Adrenal gland (tissue), 12 donors: ENCODE results near the gene KCND1. TPM values are rescaled to one million over a fixed set of nuclear protein-coding genes. Genes with fewer than 3 reads are reported as not detected.

Experiments used
- DNase-seq, 7 donors: peaks; one replicate each; pipeline ENCODE4 v3.0.0-alpha.2; 2019 to 2020
- H3K27ac ChIP-seq, 5 donors: fragments of 200-600 bp; sonication (generic) in 4 of 5; 1 replicate in 3 of 5; 2 replicates in 2 of 5; pipeline versions ENCODE4 v1.5.1 to v1.8.0; 2016 to 2020; ENCODE audit warnings: mild to moderate bottlenecking in 1 of 5
- H3K27me3 ChIP-seq: fragments of 200-600 bp; 2 replicates; pipeline ENCODE4 v1.8.0; 2021
- H3K36me3 ChIP-seq, 2 donors: fragments of 200-600 bp; replicated peaks in 1 of 2; 1 replicate in 1 of 2; 2 replicates in 1 of 2; pipeline versions ENCODE4 v1.5.1 to v1.8.0; 2018 to 2022
- H3K4me1 ChIP-seq, 2 donors: fragments of 200-600 bp; replicated peaks in 1 of 2; 1 replicate in 1 of 2; 2 replicates in 1 of 2; pipeline versions ENCODE4 v1.5.1 to v1.8.0; 2018 to 2021
- H3K4me3 ChIP-seq, 4 donors: fragments of 200-600 bp; sonication (generic) in 3 of 4; one replicate each; pipeline ENCODE4 v1.5.1; 2016 to 2018
- H3K9me3 ChIP-seq, 3 donors: fragments of 200-600 bp; sonication (generic) in 1 of 3; replicated peaks in 1 of 3; 1 replicate in 2 of 3; 2 replicates in 1 of 3; pipeline versions ENCODE4 v1.5.1 to v1.8.0; 2016 to 2021
- CTCF ChIP-seq, 6 experiments: fragments of 450-650 bp in 4 of 6; fragments of 200-600 bp in 2 of 6; sonication (generic) in 1 of 6; IDR thresholded peaks; 1 replicate in 5 of 6; 2 replicates in 1 of 6; pipeline versions ENCODE4 v1.5.1 to v1.8.0; 2016 to 2021; ENCODE audit warnings: antibody characterized with exemption in 6 of 6, mild to moderate bottlenecking in 2 of 6, moderate library complexity in 1 of 6
- POLR2A ChIP-seq, 2 donors: fragments of 450-650 bp; IDR thresholded peaks; one replicate each; pipeline ENCODE4 v1.6.1; 2017; ENCODE audit warnings: antibody characterized with exemption in 2 of 2, mild to moderate bottlenecking in 2 of 2, moderate library complexity in 1 of 2
- WGBS, 4 donors: extraction: QIAGEN DNeasy Blood & Tissue Kit in 2 of 4; methylation state at CpG; one replicate each; pipeline versions ENCODE4 v1.1.5 to v1.1.7; 2013 to 2017; 5-methylcytosine and 5-hydroxymethylcytosine counted together
- intact Hi-C, 2 donors: fragments of 100-400 bp; cut with DNase I; formaldehyde crosslinking; loops; one replicate each; pipeline versions ENCODE4 v1.14.1 to v1.15.0; 2022 to 2023
- polyA plus RNA-seq, 3 donors: library from polyadenylated mRNA; stranded (reverse); fragments of 200-250 nt in 2 of 3; fragments of 350-450 nt in 1 of 3; fragmentation: Illumina TruSeq in 1 of 3; extraction: RNeasy Lipid Tissue Mini Kit (QIAGEN cat#74804) in 1 of 3; gene quantifications; one replicate each; pipeline ENCODE4 v1.2.3, GENCODE V29; 2013 to 2014
- total RNA-seq, 9 donors: library from RNA; depleted of rRNA in 4 of 9; stranded (reverse); fragments of >200 nt in 4 of 9; fragments of 120-200 nt in 1 of 9; fragmentation: NEBNext Ultra II Directional in 1 of 9; extraction: Animal tissue kit (Norgen Biotek cat#: 25700) in 1 of 9; gene quantifications; one replicate each; pipeline versions ENCODE4 v1.1.0 to v1.2.4, GENCODE V29; 2013 to 2023
- donor health status: healthy with polysubstance abuse.
- donor health status: Bipolar disorder and iron deficiency.
- donor health status: DM: yes; HTN: yes; CAD: no.
- donor health status: DM: no; HTN: no; CAD: no.
- donor health status: DM: no; HTN: no; CAD: no.
- donor health status: DM: yes; HTN: yes; CAD: no.

The KCND1 gene
- total and polyA plus RNA-seq, 12 donors, result 0.22 to 2.4 (median 0.95) TPM

GRCh38 chrX:48975541-48975940, 3.9 kb upstream of the KCND1 start:
- TF ChIP-seq POLR2A (IDR thresholded peaks at IDR 0.05) (no peak), CTCF (IDR thresholded peaks at IDR 0.05) (no peak)
- Histone ChIP-seq H3K27me3 (no peaks in the 10 kb centered on the region), H3K4me3 (no peak overlapping the region), H3K27ac (no peak overlapping the region), H3K4me1 (no peaks in the 10 kb centered on the region), H3K9me3 (no peaks in the 10 kb centered on the region), H3K36me3 (peaks cover 0 to 19% of the 10 kb centered on the region in 2 donors)
- DNase-seq, result no peak
- intact Hi-C loops, result loop anchor here in 1 of 2 donors (10.0 kb wide), 1 partner anchor 69 kb away; the partner anchor contains the start of gene TFE3
- WGBS, 4 donors, result 80 to 91% (median 88%) methylated on average over 5 of the region's 5 CpGs

- TF ChIP-seq POLR2A (IDR thresholded peaks at IDR 0.05) (no peak), CTCF (IDR thresholded peaks at IDR 0.05) (no peak)
- Histone ChIP-seq H3K36me3 (peaks cover 0 to 19% of the 10 kb centered on the region in 2 donors), H3K27ac (no peak overlapping the region), H3K27me3 (no peaks in the 10 kb centered on the region), H3K9me3 (no peaks in the 10 kb centered on the region), H3K4me1 (no peaks in the 10 kb centered on the region), H3K4me3 (no peak overlapping the region)
- no peak for DNase-seq
- WGBS, 4 donors, result 78 to 92% (median 85%) methylated on average over 7 of the region's 7 CpGs; no CpG with 5 or more reads in 1 of the 4 donors
- intact Hi-C loops, result loop anchor here in 1 of 2 donors (10.0 kb wide), 1 partner anchor 70 kb away; the partner anchor contains the start of gene TFE3
Measured at GRCh38 chrX:48975041-48975440, 3.4 kb upstream of the KCND1 start.

GRCh38 chrX:48974574-48974973, 2.9 kb upstream of the KCND1 start:
- no peaks in the 10 kb centered on the region for H3K9me3 ChIP-seq
- no peaks in the 10 kb centered on the region for H3K27me3 ChIP-seq
- no peak for DNase-seq
- H3K36me3 ChIP-seq, result peaks cover 0 to 19% of the 10 kb centered on the region in 2 donors
- no peak overlapping the region for H3K27ac ChIP-seq
- H3K4me1 ChIP-seq, result no peaks in the 10 kb centered on the region
- TF ChIP-seq CTCF (IDR thresholded peaks at IDR 0.05) (no peak), POLR2A (IDR thresholded peaks at IDR 0.05) (no peak)
- H3K4me3 ChIP-seq, result no peak overlapping the region
- 78 to 97% (median 89%) methylated on average over 2 of the region's 2 CpGs for WGBS, 4 donors
- intact Hi-C loops, result loop anchor here in 1 of 2 donors (10.0 kb wide), 1 partner anchor 70 kb away; the partner anchor contains the start of gene TFE3

- Histone ChIP-seq H3K9me3 (no peaks in the 10 kb centered on the region), H3K27me3 (no peaks in the 10 kb centered on the region), H3K36me3 (peaks cover 0 to 19% of the 10 kb centered on the region in 2 donors), H3K4me1 (no peaks in the 10 kb centered on the region), H3K4me3 (no peak overlapping the region), H3K27ac (no peak overlapping the region)
- 67 to 100% (median 79%) methylated on average over 1 to 3 of the region's 3 CpGs for WGBS, 4 donors
- DNase-seq, result no peak
- TF ChIP-seq CTCF (IDR thresholded peaks at IDR 0.05) (no peak), POLR2A (IDR thresholded peaks at IDR 0.05) (no peak)
- intact Hi-C loops, result loop anchor here in 1 of 2 donors (10.0 kb wide), 1 partner anchor 71 kb away; the partner anchor contains the start of gene TFE3
Measured at GRCh38 chrX:48974033-48974432, 2.4 kb upstream of the KCND1 start.
